Measurements from ENCODE around the gene KLF12. TPM values are rescaled to one million over a fixed set of nuclear protein-coding genes. Genes with fewer than 3 reads are reported as not detected.

KLF12 gene
- total and polyA plus RNA-seq, 9 of the 15 experiments (the other 6 are each of a cell fraction or from before 2014, with no cell fraction given), result under 0.01 to 0.07 (median 0.05) TPM; not detected in 3

DNA sequence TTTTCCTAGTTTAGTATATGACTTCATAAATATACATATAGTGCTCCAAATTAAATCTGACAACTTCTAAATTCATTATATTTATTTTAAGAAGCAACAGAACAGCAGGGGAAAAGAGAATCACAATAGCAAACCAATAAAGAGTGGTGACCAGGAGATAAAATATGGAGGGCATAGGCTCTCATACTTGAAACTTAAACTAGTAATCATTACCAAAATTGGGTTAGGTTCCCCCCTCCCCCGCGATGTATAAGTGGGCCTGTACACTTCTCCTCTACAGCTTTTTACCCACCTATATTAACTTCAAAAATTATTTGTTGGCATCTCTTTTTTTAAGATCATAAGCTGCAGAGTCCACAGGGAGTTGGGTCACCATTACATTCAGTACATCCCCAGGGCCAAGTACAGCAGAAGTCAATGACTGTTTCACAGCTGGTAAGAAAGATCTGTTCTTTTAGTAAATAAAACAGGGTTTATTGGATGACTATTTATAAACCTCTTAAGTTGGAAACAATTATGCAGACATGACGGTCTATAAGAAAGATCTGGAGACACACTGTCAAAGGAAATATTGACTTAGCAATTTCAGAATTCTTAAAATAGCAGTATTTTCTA lies 29.4 kb downstream of the KLF12 start (continued):
- TF ChIP-seq NR0B1 (IDR thresholded peaks at IDR 0.05; ENCODE audit: partially characterized antibody) (no peak), TCFL5 (CRISPR knock-in tag; conservative IDR thresholded peaks at IDR 0.05) (no peak), MAFG (tag; conservative IDR thresholded peaks at IDR 0.05) (no peak), PCBP2 (IDR thresholded peaks at IDR 0.05; ENCODE audit: low read depth, low read length, poor library complexity, severe bottlenecking) (no peak), BRCA1 (IDR thresholded peaks at IDR 0.05) (no peak), BRCA1 (CRISPR knock-in tag; IDR thresholded peaks at IDR 0.05) (no peak)

DNA sequence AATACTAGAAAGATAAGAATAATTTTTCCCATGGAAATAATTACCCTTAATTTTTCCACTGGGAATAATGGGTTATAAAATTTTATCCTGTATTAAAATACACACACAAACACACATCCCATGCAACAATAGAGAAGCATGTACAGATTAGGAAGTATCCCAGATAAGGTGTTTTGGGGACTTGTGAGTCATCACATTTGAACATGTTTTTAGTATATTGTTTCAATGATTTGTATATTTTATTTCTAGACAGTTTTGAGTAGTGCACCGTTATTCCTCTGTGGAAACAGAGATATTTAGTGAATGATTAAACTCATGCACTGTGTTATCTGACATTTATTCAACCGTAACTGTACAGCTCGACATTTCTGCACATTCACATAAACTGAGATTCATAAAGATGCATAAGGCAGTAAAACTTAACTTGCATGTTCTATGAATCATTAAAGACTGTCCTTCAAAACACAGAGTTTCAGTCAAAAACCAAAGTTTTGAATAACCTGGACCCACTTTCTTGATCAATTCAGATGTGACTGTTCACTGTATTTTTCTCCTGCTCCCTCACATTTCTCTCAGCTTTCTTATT lies 30.1 kb downstream of the KLF12 start:
- Histone ChIP-seq H3K4me2 (ENCODE audit: insufficient read depth, low read length) (no peak overlapping the region), H3K9me1 (ENCODE audit: control insufficient read depth, insufficient read depth, low read length) (no peaks in the 10 kb centered on the region), H3K4me3 (no peak overlapping the region), H3K9ac (ENCODE audit: insufficient read depth in 1 of 2, low read depth in 2 of 2, low read length in 2 of 2) (no peak overlapping the region), H3K79me2 (ENCODE audit: control insufficient read depth, insufficient read depth, low read length) (no peaks in the 10 kb centered on the region), H3K36me3 (ENCODE audit: control insufficient read depth, insufficient read depth, low read length) (no peaks in the 10 kb centered on the region), H3K4me1 (replicated peaks in 1 of 2; ENCODE audit: control insufficient read depth in 2 of 2, insufficient read depth in 2 of 2, low read length in 2 of 2) (no peaks in the 10 kb centered on the region), H2AFZ (ENCODE audit: low read depth, low read length) (no peak overlapping the region), H3K27me3 (ENCODE audit: control insufficient read depth in 2 of 2, insufficient read depth in 2 of 2, low read length in 2 of 2) (no peaks in the 10 kb centered on the region), H4K20me1 (replicated peaks; ENCODE audit: control insufficient read depth, insufficient read depth, low read length) (no peaks in the 10 kb centered on the region), H3K9me3 (replicated peaks; ENCODE audit: control insufficient read depth, insufficient read depth, low read depth, low read length) (no peaks in the 10 kb centered on the region), H3K27ac (ENCODE audit: extremely low read depth, low read depth, low read length) (no peak overlapping the region)
- no TSS peak for BruUV-seq (replicated peaks)
- FAIRE-seq (no peak), DNase-seq (ENCODE audit: extremely low read depth in 1 of 4, low spot score in 3 of 4) (no peak), ATAC-seq (no peak)
- in situ Hi-C loops (cut with MboI), result no loop called here
- intact Hi-C loops (cut with micrococcal nuclease), result no loop called here
- ChIA-PET CTCF (ENCODE audit: low intra/inter-chr PET ratio) (no interaction called here), POLR2A (no interaction called here)
- WGBS (ENCODE audit: insufficient coverage, low coverage, missing lambda C conversion rate), result 0% methylated on average over 3 of the region's 3 CpGs
- TF ChIP-seq, protein P1, sequence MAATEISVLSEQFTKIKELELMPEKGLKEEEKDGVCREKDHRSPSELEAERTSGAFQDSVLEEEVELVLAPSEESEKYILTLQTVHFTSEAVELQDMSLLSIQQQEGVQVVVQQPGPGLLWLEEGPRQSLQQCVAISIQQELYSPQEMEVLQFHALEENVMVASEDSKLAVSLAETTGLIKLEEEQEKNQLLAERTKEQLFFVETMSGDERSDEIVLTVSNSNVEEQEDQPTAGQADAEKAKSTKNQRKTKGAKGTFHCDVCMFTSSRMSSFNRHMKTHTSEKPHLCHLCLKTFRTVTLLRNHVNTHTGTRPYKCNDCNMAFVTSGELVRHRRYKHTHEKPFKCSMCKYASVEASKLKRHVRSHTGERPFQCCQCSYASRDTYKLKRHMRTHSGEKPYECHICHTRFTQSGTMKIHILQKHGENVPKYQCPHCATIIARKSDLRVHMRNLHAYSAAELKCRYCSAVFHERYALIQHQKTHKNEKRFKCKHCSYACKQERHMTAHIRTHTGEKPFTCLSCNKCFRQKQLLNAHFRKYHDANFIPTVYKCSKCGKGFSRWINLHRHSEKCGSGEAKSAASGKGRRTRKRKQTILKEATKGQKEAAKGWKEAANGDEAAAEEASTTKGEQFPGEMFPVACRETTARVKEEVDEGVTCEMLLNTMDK (IDR thresholded peaks at IDR 0.05; ENCODE audit: borderline replicate concordance, insufficient read depth, low read depth, low read length, poor library complexity, severe bottlenecking), result no peak
- TF ChIP-seq XRCC4 (IDR thresholded peaks at IDR 0.05; ENCODE audit: extremely low read depth, insufficient read depth, insufficient read length) (no peak), THAP12 (CRISPR knock-in tag; IDR thresholded peaks at IDR 0.05) (no peak), ZNF324 (CRISPR knock-in tag; IDR thresholded peaks at IDR 0.05) (no peak), KAT2B (IDR thresholded peaks at IDR 0.05; ENCODE audit: low read depth, low read length) (no peak), ZNF146 (CRISPR knock-in tag; IDR thresholded peaks at IDR 0.05; ENCODE audit: unreplicated experiment) (no peak), NUFIP1 (IDR thresholded peaks at IDR 0.05; ENCODE audit: partially characterized antibody) (no peak), DMBX1 (CRISPR knock-in tag; IDR thresholded peaks at IDR 0.05; ENCODE audit: borderline replicate concordance) (no peak), ZNF436 (CRISPR knock-in tag; IDR thresholded peaks at IDR 0.05) (no peak), HSF4 (CRISPR knock-in tag; IDR thresholded peaks at IDR 0.05; ENCODE audit: borderline replicate concordance) (no peak)
